KMS-11 (cell line): ENCODE measurements around the gene FOXP1.

Experiments
- H2AFZ ChIP-seq: fragments of 200-600 bp; sonication (generic); 2 replicates; pipeline ENCODE4 v1.6.1; 2016; ENCODE audit warnings: antibody characterized with exemption, mixed run types, low read depth
- H3K27ac ChIP-seq: fragments of 200-600 bp; sonication (generic); 2 replicates; pipeline ENCODE4 v1.6.1; 2016; ENCODE audit warnings: mild to moderate bottlenecking, mixed run types
- H3K27me3 ChIP-seq: fragments of 200-600 bp; sonication (generic); 2 replicates; pipeline ENCODE4 v1.6.1; 2017; ENCODE audit warnings: mild to moderate bottlenecking, low read depth, mixed run types, moderate library complexity; ENCODE audit not compliant: insufficient read depth
- H3K36me3 ChIP-seq: fragments of 200-600 bp; sonication (generic); 2 replicates; pipeline ENCODE4 v1.6.1; 2017; ENCODE audit warnings: mild to moderate bottlenecking, mixed run types; ENCODE audit not compliant: insufficient read depth
- H3K4me1 ChIP-seq: fragments of 200-600 bp; sonication (generic); 2 replicates; pipeline ENCODE4 v1.6.1; 2016; ENCODE audit warnings: mild to moderate bottlenecking, low read depth, mixed run types; ENCODE audit not compliant: poor library complexity, severe bottlenecking
- H3K4me2 ChIP-seq: fragments of 200-600 bp; sonication (generic); 2 replicates; pipeline ENCODE4 v1.7.0; 2016; ENCODE audit warnings: mild to moderate bottlenecking, mixed run types
- H3K4me3 ChIP-seq: fragments of 200-600 bp; sonication (generic); IDR thresholded peaks from 2 replicates; pipeline ENCODE4 v1.6.1; 2017; ENCODE audit warnings: low read depth, low read length, mixed read lengths; ENCODE audit not compliant: insufficient read depth
- H3K79me2 ChIP-seq: fragments of 200-600 bp; sonication (generic); 2 replicates; pipeline ENCODE4 v1.6.1; 2016; ENCODE audit warnings: low read depth, mixed run types; ENCODE audit not compliant: insufficient read depth
- H3K9ac ChIP-seq: fragments of 200-600 bp; sonication (generic); 2 replicates; pipeline ENCODE4 v1.6.1; 2016; ENCODE audit warnings: mild to moderate bottlenecking, mixed run types
- H4K20me1 ChIP-seq: fragments of 200-600 bp; sonication (generic); 2 replicates; pipeline ENCODE4 v1.6.1; 2016; ENCODE audit warnings: mild to moderate bottlenecking, mixed run types; ENCODE audit not compliant: insufficient read depth
- CTCF ChIP-seq: fragments of 200-600 bp; sonication (generic); conservative IDR thresholded peaks from 2 replicates; pipeline ENCODE4 v1.6.1; 2017; ENCODE audit warnings: low read depth, mild to moderate bottlenecking, antibody characterized with exemption, low read length, moderate library complexity, mixed read lengths

The FOXP1 gene

GRCh38 chr3:71185733-71186455 is 397.6 kb downstream of the FOXP1 start:
- H3K27ac ChIP-seq: no peak overlapping the region
- H3K4me1 ChIP-seq: no peaks in the 10 kb centered on the region
- H3K27me3 ChIP-seq: no peaks in the 10 kb centered on the region
- no peak overlapping the region for H3K9ac ChIP-seq
- H3K4me3 ChIP-seq: no peak overlapping the region
- no peaks in the 10 kb centered on the region for H3K79me2 ChIP-seq
- TF ChIP-seq CTCF: no peak
- H4K20me1 ChIP-seq: no peaks in the 10 kb centered on the region
- H3K4me2 ChIP-seq: no peak overlapping the region
- no peaks in the 10 kb centered on the region for H3K36me3 ChIP-seq
- no peak overlapping the region for H2AFZ ChIP-seq

- no peaks in the 10 kb centered on the region for H3K79me2 ChIP-seq
- H2AFZ ChIP-seq: no peak overlapping the region
- no peaks in the 10 kb centered on the region for H3K27me3 ChIP-seq
- H4K20me1 ChIP-seq: no peaks in the 10 kb centered on the region
- no peaks in the 10 kb centered on the region for H3K36me3 ChIP-seq
- H3K9ac ChIP-seq: no peak overlapping the region
- no peak overlapping the region for H3K4me3 ChIP-seq
- H3K27ac ChIP-seq: no peak overlapping the region
- no peak for TF ChIP-seq CTCF
- H3K4me2 ChIP-seq: no peak overlapping the region
- no peaks in the 10 kb centered on the region for H3K4me1 ChIP-seq
Measured at GRCh38 chr3:71184252-71184651, 399.3 kb downstream of the FOXP1 start.

GRCh38 chr3:71183549-71183948 is 400.0 kb downstream of the FOXP1 start:
- no peaks in the 10 kb centered on the region for H3K36me3 ChIP-seq
- no peaks in the 10 kb centered on the region for H3K4me1 ChIP-seq
- no peaks in the 10 kb centered on the region for H3K27me3 ChIP-seq
- H3K4me3 ChIP-seq: no peak overlapping the region
- H4K20me1 ChIP-seq: no peaks in the 10 kb centered on the region
- no peak overlapping the region for H3K9ac ChIP-seq
- H2AFZ ChIP-seq: no peak overlapping the region
- H3K4me2 ChIP-seq: no peak overlapping the region
- no peak for TF ChIP-seq CTCF
- no peak overlapping the region for H3K27ac ChIP-seq
- no peaks in the 10 kb centered on the region for H3K79me2 ChIP-seq

- no peak overlapping the region for H3K27ac ChIP-seq
- H3K79me2 ChIP-seq: no peaks in the 10 kb centered on the region
- TF ChIP-seq CTCF: no peak
Measured at GRCh38 chr3:71180524-71180923, 403.0 kb downstream of the FOXP1 start.

More at GRCh38 chr3:71180524-71180923, 403.0 kb downstream of the FOXP1 start:
- Histone ChIP-seq H3K4me1 (no peaks in the 10 kb centered on the region), H3K36me3 (no peaks in the 10 kb centered on the region), H2AFZ (no peak overlapping the region), H3K9ac (no peak overlapping the region), H3K27me3 (no peaks in the 10 kb centered on the region), H3K4me3 (no peak overlapping the region), H3K4me2 (no peak overlapping the region), H4K20me1 (no peaks in the 10 kb centered on the region)
